Right lobe of liver (tissue), 6 donors: ENCODE measurements around the gene OPN1SW. TPM values are rescaled to one million over a fixed set of nuclear protein-coding genes. Genes with fewer than 3 reads are reported as not detected.

Source experiments
- ATAC-seq, 4 donors: fragments of 200-7000 bp; cut with Tn5 transposase; one replicate each; pipeline ENCODE4 v1.9.1; 2020; ENCODE audit warnings: mild to moderate bottlenecking in 4 of 4, moderate library complexity in 4 of 4
- DNase-seq, 3 donors: peaks; one replicate each; pipeline ENCODE4 v3.0.0-alpha.2; 2020
- H3K27ac ChIP-seq, 3 donors: fragments of 200-600 bp; one replicate each; pipeline ENCODE4 v1.8.0; 2022
- H3K27me3 ChIP-seq, 2 donors: fragments of 200-600 bp; one replicate each; pipeline ENCODE4 v1.8.0; 2022
- H3K36me3 ChIP-seq, 4 donors: fragments of 200-600 bp; sonication (generic) in 1 of 4; one replicate each; pipeline versions ENCODE4 v1.5.1 to v1.8.0; 2017 to 2022; ENCODE audit warnings: control low read depth in 1 of 4
- H3K4me1 ChIP-seq, 4 donors: fragments of 200-600 bp; sonication (generic) in 1 of 4; one replicate each; pipeline versions ENCODE4 v1.5.1 to v1.8.0; 2017 to 2022; ENCODE audit warnings: control low read depth in 1 of 4
- H3K4me3 ChIP-seq, 3 donors: fragments of 200-600 bp; one replicate each; pipeline ENCODE4 v1.8.0; 2022
- H3K9me3 ChIP-seq, 4 donors: fragments of 200-600 bp; sonication (generic) in 1 of 4; one replicate each; pipeline versions ENCODE4 v1.5.1 to v1.8.0; 2017 to 2022; ENCODE audit warnings: control low read depth in 1 of 4
- CTCF ChIP-seq, 4 donors: fragments of 200-600 bp in 3 of 4; fragments of 450-650 bp in 1 of 4; IDR thresholded peaks; one replicate each; pipeline versions ENCODE4 v1.5.1 to v1.8.0; 2016 to 2022; ENCODE audit warnings: antibody characterized with exemption in 4 of 4, mild to moderate bottlenecking in 2 of 4
- POLR2A ChIP-seq: fragments of 450-650 bp; IDR thresholded peaks from one replicate; pipeline ENCODE4 v1.6.1; 2017; ENCODE audit warnings: antibody characterized with exemption, mild to moderate bottlenecking
- WGBS: methylation state at CpG from one replicate; pipeline ENCODE4 v1.1.6; 2018; ENCODE audit warnings: low coverage, low lambda C conversion rate; ENCODE audit not compliant: insufficient coverage; ENCODE audit errors: missing lambda C conversion rate; 5-methylcytosine and 5-hydroxymethylcytosine counted together
- intact Hi-C, 2 donors: fragments of 100-400 bp; cut with DNase I; formaldehyde crosslinking; loops; one replicate each; pipeline versions ENCODE4 v1.11.2 to v1.14.1; 2022
- total RNA-seq, 6 experiments: library from RNA; depleted of rRNA in 2 of 6; stranded (reverse); fragments of >200 nt in 2 of 6; fragmentation: NEBNext Ultra II Directional in 3 of 6; extraction: Animal tissue kit (Norgen Biotek cat#: 25700) in 3 of 6; gene quantifications; one replicate each; pipeline versions ENCODE4 v1.1.0 to v1.2.4, GENCODE V29; 2016 to 2023
- donor health status: DM: no; HTN: yes; CAD: no.
- donor health status: DM: no; HTN: no; CAD: no.
- donor health status: DM: no; HTN: no; CAD: no.
- donor health status: DM: no; HTN: yes; CAD: no.
- donor health status: DM: no; HTN: yes; CAD: no.

The OPN1SW gene
- total RNA-seq, 6 experiments from 2014 or later = not detected

GRCh38 chr7:128734890-128735289 lies 40.7 kb downstream of the OPN1SW start:
- no peak for DNase-seq
- 100% methylated on average over 1 of the region's 1 CpG for WGBS
- H3K4me1 ChIP-seq = peaks cover 0 to 4% (median 0%) of the 10 kb centered on the region in 4 donors

GRCh38 chr7:128733278-128733645 lies 42.3 kb downstream of the OPN1SW start:
- ATAC-seq (no peak), DNase-seq (no peak)
- Histone ChIP-seq H3K36me3 (no peaks in the 10 kb centered on the region), H3K27me3 (no peaks in the 10 kb centered on the region), H3K27ac (no peak overlapping the region), H3K4me3 (no peak overlapping the region), H3K9me3 (no peaks in the 10 kb centered on the region), H3K4me1 (peaks cover 0 to 2% (median 0%) of the 10 kb centered on the region in 4 donors)
- intact Hi-C loops = no loop called here
- WGBS = 33% methylated on average over 2 of the region's 2 CpGs
- TF ChIP-seq POLR2A = no peak
- no peak for TF ChIP-seq CTCF (IDR thresholded peaks at IDR 0.05)

More at GRCh38 chr7:128734890-128735289, 40.7 kb downstream of the OPN1SW start:
- intact Hi-C loops = no loop called here
- Histone ChIP-seq H3K36me3 (no peaks in the 10 kb centered on the region), H3K9me3 (no peaks in the 10 kb centered on the region), H3K27ac (no peak overlapping the region), H3K27me3 (no peaks in the 10 kb centered on the region), H3K4me3 (no peak overlapping the region)
- no peak for ATAC-seq
- no peak for TF ChIP-seq CTCF (IDR thresholded peaks at IDR 0.05)
- TF ChIP-seq POLR2A = no peak

GRCh38 chr7:128732521-128733277 lies 42.9 kb downstream of the OPN1SW start:
- no peaks in the 10 kb centered on the region for H3K27me3 ChIP-seq
- 46% methylated on average over 2 of the region's 2 CpGs for WGBS
- TF ChIP-seq POLR2A = no peak
- no peak for TF ChIP-seq CTCF (IDR thresholded peaks at IDR 0.05)
- ATAC-seq (no peak), DNase-seq (no peak)
- no peaks in the 10 kb centered on the region for H3K4me1 ChIP-seq
- H3K27ac ChIP-seq = no peak overlapping the region
- intact Hi-C loops = no loop called here
- H3K36me3 ChIP-seq = no peaks in the 10 kb centered on the region
- H3K9me3 ChIP-seq = no peaks in the 10 kb centered on the region
- H3K4me3 ChIP-seq = no peak overlapping the region

- DNase-seq (no peak), ATAC-seq (no peak)
- H3K4me1 ChIP-seq = no peaks in the 10 kb centered on the region
- intact Hi-C loops = no loop called here
- no peaks in the 10 kb centered on the region for H3K9me3 ChIP-seq
- no peaks in the 10 kb centered on the region for H3K36me3 ChIP-seq
- H3K27me3 ChIP-seq = no peaks in the 10 kb centered on the region
- TF ChIP-seq CTCF (IDR thresholded peaks at IDR 0.05) (no peak), POLR2A (no peak)
- H3K27ac ChIP-seq = no peak overlapping the region
- WGBS = 62% methylated on average over 8 of the region's 8 CpGs
- H3K4me3 ChIP-seq = no peak overlapping the region
Observed at GRCh38 chr7:128731184-128731583, 44.4 kb downstream of the OPN1SW start.
